ENCODE measurements around the gene CIDEB. TPM values are rescaled to one million over a fixed set of nuclear protein-coding genes. Genes with fewer than 3 reads are reported as not detected.

The CIDEB gene, protein sequence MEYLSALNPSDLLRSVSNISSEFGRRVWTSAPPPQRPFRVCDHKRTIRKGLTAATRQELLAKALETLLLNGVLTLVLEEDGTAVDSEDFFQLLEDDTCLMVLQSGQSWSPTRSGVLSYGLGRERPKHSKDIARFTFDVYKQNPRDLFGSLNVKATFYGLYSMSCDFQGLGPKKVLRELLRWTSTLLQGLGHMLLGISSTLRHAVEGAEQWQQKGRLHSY
- 2.8 TPM for total RNA-seq

DNA sequence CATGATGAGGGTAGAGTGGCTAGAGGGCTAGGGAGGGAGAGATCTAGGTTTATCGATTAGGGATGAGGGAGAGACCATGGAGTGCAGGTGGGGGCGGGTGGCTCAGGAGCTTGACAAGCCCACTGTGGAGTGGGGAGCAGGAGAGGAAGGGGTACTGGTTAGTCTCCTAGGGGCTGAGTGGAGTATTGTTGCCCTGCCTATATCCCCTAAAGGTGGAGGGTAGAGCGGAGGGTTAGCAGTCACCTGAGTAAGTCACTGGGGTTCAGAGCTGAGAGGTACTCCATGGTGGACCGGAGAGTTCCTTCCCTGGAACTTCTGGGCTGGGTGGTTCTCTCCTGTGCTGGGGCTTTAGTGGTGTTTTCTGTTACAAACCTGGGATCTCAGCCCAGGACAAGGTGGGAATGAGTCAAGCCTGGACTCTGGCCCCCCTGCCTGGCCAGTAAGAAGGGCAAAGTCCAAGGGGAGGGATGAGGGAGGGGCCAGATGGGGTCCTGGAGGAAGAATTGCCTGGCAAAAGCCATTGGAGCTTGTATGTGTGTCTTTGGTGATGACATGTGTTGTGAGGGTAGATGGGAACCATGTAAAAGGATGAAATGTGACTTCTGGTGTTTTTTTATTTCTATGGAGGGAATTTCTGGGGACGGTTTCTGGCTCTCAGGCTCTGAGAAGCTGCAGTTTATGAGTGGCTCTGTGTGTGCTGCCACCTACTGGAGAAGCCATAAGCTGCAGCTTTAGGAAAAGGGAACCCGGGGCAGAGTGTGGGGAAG, at the start of gene CIDEB:
CIDEB (minus strand) TSS at position 403 of the 767 bp plus-strand sequence; CDS start at position 284, 119 bp downstream.

DNA sequence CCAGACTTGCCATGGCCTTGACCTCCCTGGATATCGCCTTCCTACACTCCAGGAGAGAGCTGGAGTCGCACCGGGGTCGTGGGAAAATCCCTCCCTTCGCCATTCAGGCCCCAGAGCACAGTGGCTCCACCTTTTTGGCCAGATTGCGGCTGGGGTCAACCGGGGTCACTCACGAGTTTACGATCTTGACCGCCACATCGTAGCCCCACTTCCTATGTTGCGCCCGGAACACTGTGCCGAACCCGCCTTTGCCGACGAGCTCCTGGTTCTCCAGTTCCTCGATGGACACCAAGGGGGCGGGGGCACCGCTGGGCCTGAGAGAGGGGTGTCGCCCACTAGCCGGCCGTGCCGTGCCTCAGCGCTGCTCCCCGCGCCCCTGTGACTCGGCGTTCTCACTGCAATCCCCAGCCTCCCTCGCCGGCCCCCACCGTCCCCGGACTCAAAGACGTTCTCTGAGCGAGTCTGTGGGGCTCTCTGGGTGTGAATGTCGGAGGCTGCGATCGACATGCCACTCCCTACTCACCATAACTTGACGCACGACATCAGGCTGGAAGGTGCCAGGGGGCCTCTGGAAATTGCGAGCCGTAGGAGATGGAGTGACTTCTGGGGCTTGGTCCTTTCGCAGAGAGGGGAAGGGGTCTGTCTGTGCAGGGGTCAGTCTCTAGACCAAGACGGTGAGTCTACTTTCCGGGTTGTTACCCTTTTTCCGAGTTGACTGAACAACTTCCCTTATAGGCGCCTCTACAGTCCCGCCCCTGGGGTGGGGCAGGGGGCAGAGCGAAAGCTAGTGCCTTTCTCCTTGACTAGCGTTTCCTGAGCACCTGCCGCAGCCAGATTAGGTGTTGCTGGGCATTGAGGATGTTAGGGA, 31.7 kb upstream of the CIDEB start, which contains the start of gene RIPK3:
RIPK3 (minus strand) TSS at position 708 of the 868 bp plus-strand sequence; CDS start at position 543, 165 bp downstream.

DNA sequence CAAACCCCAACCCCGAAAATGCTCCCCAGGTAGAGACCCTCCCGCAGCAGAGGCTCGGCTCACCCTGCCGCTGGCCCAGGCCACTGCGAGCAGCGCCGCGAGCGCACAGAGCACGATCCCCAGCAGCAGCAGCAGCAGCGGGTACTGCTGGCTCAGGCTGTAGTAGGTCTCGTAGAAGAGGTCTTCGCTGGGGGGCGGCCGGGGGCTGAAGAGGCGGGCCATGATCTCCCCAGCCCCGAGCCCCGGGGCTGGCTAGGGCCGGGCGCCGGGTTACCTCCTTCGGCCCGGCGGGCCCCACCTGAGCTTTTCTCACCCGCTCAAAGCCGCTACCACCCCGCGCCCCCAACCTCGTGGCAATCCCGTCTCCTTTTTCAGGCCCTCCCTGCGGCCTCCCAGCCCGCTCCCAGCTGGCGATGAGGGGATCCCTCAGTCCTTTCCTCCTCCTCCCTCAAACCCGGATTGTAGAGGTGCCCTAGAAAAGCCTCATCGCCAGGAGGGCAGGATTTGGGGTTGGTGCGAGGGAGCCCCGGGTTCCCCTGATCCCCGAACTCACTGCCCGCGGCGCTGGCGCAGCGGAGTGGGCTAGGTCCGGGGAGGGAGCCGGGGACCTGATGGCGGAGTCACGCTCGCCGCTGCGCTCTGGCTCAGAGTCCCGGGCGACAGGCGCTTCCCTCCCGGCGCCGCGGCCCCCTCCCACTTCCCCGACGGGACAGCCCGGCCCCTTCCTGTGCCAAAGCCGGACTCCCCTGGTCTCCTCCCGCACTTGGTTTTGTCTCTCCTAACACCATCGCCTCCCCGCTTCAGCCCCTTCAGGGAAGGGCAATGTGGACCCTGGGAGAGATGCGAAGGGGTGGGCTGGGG, 26.9 kb upstream of the CIDEB start, which contains the start of gene ADCY4:
ADCY4 (minus strand) TSS at position 641 of the 861 bp plus-strand sequence; CDS start at position 222, 419 bp downstream.

GRCh38 chr14:24310646-24311604, 3.1 kb upstream of the CIDEB start, which contains the start of gene LTB4R:
Gene LTB4R (plus strand): TSS chr14:24311502. CDS start chr14:24315652, 4,150 bp downstream.

DNA sequence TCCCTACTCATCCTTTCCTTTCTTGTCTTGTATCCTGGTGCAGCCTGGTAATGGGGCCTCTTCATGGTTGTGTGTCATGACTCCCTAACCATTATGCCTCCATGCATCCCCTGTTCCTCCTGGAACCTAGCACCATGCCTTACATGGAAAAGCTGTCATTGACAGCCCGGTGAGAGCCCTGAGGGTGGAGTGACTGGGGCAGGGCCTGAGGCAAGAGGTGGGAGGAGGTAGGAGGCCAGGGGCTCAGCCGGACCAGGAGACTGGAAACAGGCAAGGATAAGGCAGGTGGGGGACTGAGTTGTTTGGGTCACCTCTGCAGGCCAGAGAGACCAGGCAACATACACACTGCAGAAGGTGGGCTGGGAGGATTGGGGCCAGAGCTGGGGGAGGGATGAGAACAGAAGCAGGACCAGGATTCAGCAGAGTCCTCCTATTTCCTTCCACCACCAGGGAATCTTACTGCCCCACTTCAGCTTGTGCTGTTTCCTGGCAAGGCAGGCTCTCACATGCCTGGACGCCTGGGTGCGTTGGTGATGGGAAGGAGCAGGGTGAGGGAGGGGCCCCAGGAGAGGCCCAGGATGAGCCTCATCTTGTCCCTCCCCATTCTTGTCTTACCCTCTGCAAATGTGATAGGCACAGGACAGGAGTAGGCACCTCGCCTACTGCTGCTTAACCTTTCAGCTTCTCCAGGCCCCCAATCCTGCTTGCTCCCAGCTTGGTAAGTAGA, 1.9 kb upstream of the CIDEB start, which contains the start of gene LTB4R2:
LTB4R2 (plus strand) TSS at position 603 of the 727 bp plus-strand sequence. CDS start 525 bp downstream, outside the sequence.

DNA sequence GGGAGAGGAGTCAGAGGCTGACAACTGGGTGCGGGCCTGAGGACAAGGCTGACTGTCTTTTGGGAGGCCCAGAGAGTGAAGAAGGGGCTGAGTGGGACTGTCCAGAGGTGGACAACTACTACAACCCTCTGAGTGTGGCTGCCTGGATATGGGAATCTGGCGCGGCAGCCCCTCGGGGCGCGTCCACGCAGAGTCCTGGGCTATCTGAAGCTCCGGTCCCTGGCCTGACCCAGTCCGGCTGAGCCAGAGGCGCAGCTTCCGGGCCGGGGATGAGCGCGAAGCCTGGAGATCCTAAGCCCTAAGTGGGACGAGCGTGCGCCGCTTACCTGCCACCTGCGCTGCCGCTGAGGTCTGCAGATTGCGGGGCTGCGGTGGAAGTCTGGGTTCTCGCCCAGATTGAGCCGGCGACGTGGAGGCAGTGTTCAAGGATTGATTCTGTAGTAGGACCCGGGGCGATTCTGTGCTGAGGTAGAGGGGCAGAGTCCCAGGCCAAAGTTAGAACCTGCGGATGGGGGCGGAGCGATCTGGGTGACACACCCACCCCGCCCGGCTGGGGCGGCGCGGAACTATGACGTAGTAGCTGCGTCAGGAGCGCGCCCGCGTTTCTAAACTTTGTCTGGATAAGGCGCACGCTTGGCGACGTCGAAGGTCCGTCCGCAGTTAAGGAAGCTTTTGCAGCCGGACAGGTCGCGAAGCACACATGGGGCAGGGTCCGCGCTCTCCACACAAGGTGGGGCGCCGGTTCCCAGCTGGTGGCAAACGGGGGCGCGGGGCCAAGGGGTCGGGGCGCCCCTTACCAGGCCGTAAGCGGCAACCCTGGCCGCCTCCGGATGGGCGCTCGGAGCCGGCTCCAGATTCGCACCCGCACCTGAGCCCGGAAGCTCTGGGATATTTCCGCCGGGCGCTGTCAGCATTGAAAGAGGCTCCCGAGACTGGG, 8.3 kb downstream of the CIDEB start, which contains the start of the genes DHRS1 and NOP9:
DHRS1 (minus strand) TSS at position 526 of the 937 bp plus-strand sequence. CDS start 674 bp downstream, outside the sequence.
NOP9 (plus strand) TSS at position 596 of the 937 bp plus-strand sequence; CDS start at position 701, 105 bp downstream.

DNA sequence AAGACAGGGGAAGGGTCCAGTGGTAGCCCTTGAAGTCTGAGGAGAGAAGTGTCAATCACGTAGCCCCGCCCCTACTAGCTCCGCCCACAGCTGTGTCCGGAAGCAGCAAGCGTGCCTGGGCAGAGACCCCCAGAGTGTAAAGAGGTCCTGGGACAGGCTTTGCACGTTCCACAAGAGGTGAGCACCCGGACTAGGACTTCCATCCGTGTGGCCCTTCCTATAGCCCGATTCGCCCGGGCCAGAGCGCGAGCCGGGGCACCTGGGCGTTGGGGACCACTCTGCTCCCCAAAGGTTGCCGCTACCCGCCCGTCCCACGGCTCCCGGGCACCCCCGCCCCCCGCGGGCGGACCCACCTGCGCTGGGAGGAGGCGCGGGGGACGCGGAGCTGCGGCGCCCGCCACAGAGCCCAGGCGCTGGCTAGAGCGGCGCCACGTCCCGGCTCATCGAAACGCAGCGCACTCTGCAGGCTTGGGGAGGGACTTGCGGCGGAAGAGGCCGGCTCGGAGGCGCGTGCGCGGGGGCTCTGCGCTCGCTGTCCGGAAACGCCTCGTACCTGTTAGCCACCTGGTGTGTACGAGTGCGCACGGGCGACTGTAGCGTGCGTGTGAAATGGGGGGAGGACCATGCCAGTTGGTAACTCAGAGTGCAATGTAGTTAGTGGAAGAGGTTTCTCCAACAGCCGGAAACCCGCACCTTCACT, 36.5 kb downstream of the CIDEB start, which contains the start of gene RABGGTA:
RABGGTA (minus strand) TSS at position 464 of the 700 bp plus-strand sequence. CDS start 482 bp downstream, outside the sequence.

GRCh38 chr14:24262821-24263733, 44.7 kb downstream of the CIDEB start, which contains the start of gene TGM1:
Gene TGM1 (minus strand): TSS chr14:24263177. CDS start chr14:24262352, 825 bp downstream.

Small RNA genes lying within 50 kb of the gene (small RNA-seq; reads per million reads assigned to genes)
- not detected for gene RF00026

Other genes with a start within 250 kb of the CIDEB start
- 16.8 TPM for gene CPNE6, start 236.4 kb downstream of the CIDEB start, total RNA-seq
- 3.0 TPM for gene PCK2, start 213.7 kb downstream of the CIDEB start, total RNA-seq
- 67.6 TPM for gene DCAF11, start 193.2 kb downstream of the CIDEB start, total RNA-seq
- 2.5 TPM for gene NRL, start 193.0 kb downstream of the CIDEB start, total RNA-seq
- not detected for gene FITM1, start 177.3 kb downstream of the CIDEB start, total RNA-seq
- gene PSME1, start 171.8 kb downstream of the CIDEB start, total RNA-seq, result 30.4 TPM
- 15.5 TPM for gene EMC9, start 166.4 kb downstream of the CIDEB start, total RNA-seq
- gene PSME2, start 161.4 kb downstream of the CIDEB start, total RNA-seq, result 38.8 TPM
- gene RNF31, start 160.5 kb downstream of the CIDEB start, total RNA-seq, result 24.5 TPM
- gene IRF9, start 146.7 kb downstream of the CIDEB start, total RNA-seq, result 38.5 TPM
- 26.3 TPM for gene REC8, start 135.9 kb downstream of the CIDEB start, total RNA-seq
- 19.4 TPM for gene IPO4, start 119.2 kb downstream of the CIDEB start, total RNA-seq
- gene TM9SF1, start 112.5 kb downstream of the CIDEB start, total RNA-seq, result 21.5 TPM
- not detected for gene TSSK4, start 102.3 kb downstream of the CIDEB start, total RNA-seq
- 33.2 TPM for gene CHMP4A, start 94.5 kb downstream of the CIDEB start, total RNA-seq
- 16.1 TPM for gene MDP1, start 91.9 kb downstream of the CIDEB start, total RNA-seq
- 94.6 TPM for gene NEDD8, start 75.6 kb downstream of the CIDEB start, total RNA-seq
- gene GMPR2, start 75.0 kb downstream of the CIDEB start, total RNA-seq, result 48.9 TPM
- 37.6 TPM for gene TINF2, start 65.4 kb downstream of the CIDEB start, total RNA-seq
- 3.0 TPM for gene TGM1, start 44.8 kb downstream of the CIDEB start, total RNA-seq
- gene RABGGTA, start 36.4 kb downstream of the CIDEB start, total RNA-seq, result 31.4 TPM
- 10.4 TPM for gene DHRS1, start 8.2 kb downstream of the CIDEB start, total RNA-seq
- 20.3 TPM for gene NOP9, start 8.1 kb downstream of the CIDEB start, total RNA-seq
- 1.8 TPM for gene LTB4R2, start 2.2 kb upstream of the CIDEB start, total RNA-seq
- gene LTB4R, start 3.5 kb upstream of the CIDEB start, total RNA-seq, result 1.2 TPM
- gene ADCY4, start 27.1 kb upstream of the CIDEB start, total RNA-seq, result 3.2 TPM
- 0.69 TPM for gene RIPK3, start 32.0 kb upstream of the CIDEB start, total RNA-seq
- 5.5 TPM for gene NFATC4, start 60.2 kb upstream of the CIDEB start, total RNA-seq
- gene NYNRIN, start 91.0 kb upstream of the CIDEB start, total RNA-seq, result 13.8 TPM
- gene CBLN3, start 121.7 kb upstream of the CIDEB start, total RNA-seq, result 0.46 TPM
- gene KHNYN, start 122.0 kb upstream of the CIDEB start, total RNA-seq, result 15.7 TPM
- gene SDR39U1, start 134.8 kb upstream of the CIDEB start, total RNA-seq, result 22.4 TPM
- not detected for gene CMA1, start 200.3 kb upstream of the CIDEB start, total RNA-seq